Pericardium fibroblast (primary cell): Measurements from ENCODE around the gene DVL1. TPM values are rescaled to one million over a fixed set of nuclear protein-coding genes. Genes with fewer than 3 reads are reported as not detected.

ENCODE experiments used
- total RNA-seq: library from RNA; depleted of rRNA; stranded (reverse); fragments of >200 nt; gene quantifications from 2 replicates; pipeline ENCODE4 v1.2.3, GENCODE V29; 2015

The DVL1 gene
- 48.9 and 51.7 TPM in 2 replicates for total RNA-seq

DNA sequence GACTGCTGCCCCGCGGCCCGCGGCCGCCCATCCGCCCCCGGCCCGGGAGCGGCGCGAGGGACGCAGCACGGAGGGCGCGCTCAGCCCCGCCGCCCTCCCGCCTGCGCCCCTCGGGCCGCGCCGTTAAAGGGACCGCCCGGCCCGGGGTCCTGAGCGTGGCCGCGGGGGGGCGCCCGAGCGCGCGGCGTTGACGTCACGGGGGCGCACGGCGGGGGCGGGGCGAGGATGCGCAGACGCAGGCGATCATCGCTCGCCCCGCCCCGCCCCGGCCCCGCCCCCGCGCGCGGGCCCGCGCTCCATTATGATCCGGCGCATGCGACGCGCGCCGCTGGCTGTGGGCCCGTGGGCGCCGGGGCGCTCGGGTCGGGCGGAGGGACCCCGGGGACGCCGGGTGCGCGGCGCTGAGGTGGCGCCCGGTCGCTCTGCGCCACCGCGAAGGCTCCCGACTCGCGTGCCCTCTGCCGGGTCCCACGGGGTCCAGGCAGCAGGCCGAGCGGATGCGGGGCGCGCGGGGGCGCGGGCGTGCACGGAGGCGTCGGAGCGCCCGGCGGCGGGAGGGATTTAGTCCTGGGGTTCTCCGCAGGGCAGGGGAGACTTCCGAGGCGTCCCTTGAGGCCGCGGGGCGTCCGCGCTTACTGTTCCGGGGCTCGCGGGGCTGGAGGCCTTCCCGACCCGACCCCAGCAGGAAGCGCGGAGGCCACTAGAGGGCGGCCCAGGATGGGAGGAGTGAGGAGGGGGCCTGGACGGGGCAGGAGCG is at the start of gene DVL1:
DVL1 (minus strand) TSS at position 163 of the 757 bp plus-strand sequence. CDS start 353 bp downstream, outside the sequence.

DNA sequence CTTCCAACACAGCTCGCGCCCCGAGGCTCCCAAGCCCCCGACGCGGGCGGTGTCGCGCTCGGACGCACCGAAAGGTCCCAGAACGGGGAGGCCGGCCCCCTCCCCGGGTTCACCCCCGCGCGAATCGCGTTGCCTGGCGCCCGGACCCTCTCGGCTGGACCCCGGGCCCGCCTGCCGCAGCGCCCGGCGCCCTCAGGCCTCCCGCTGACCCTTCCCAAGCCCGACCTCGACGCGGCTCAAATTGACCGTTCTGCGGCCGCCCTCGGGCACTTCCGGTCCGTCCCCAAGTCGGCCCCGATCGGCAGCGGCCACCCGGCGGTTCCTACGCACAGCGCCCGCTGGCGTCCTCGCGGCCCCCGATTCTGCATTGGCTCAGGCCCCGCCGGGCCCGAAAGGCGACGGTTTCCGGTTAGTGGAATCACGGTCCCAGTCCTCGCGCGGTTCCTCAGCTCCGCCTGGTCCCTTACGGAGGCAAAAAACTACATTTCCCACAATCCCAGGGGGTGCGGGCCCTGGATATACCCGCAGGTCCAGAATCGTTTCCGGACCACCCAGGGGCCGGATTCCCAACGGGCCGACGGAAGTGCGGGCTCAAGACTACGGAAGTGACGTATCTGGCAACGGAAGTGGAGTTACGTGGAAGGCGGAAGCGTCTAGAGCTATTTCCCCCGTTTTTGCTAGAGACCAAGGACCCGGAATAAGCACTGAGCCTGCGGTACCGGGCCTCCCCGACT is 25.9 kb upstream of the DVL1 start, which contains the start of gene AURKAIP1:
AURKAIP1 (minus strand) TSS at position 279 of the 734 bp plus-strand sequence. CDS start 451 bp downstream, outside the sequence.

DNA sequence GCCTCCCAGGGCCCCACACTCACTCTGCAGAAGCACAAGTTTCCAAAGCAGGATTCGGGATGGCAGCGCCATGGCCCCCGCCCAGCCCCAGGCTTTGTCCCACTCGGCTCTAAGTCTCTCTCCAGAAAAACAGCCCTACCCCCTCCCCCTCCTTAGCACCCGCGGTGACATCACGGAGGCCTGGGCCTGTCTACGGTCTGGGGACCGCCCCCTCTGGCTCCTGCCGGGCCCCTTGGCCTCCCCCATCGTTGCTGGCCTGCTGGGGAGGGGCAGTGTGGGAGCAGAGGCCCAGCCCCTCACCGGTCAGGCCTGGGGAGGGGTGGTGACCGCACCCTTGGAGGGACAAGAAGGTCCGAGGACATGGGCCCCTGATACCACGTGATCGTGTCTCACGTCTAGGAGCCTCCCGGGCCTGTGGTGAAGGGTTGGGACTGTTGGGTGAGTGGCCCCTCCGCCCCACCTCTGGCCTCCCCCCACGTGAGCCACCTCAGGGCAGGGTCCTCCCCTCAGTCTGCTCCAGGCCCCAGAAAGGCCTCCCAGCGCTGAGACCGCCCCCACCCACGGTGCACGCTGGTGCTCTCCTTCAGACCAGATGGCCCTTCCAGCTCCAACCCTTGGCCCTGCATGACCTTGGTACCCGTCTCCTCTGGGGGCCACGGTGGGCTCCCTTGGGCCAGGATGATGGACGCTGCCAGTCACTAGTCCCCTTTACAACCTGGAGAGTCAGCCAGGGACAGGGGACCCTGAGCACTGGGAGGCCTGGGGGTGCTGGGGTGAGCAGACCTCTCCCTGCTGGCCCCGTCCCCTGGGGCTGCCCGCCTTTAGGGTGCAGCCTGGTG is 9.4 kb upstream of the DVL1 start, which contains the start of gene MXRA8:
MXRA8 (minus strand) TSS at position 123 of the 839 bp plus-strand sequence; CDS start at position 72, 51 bp downstream.

DNA sequence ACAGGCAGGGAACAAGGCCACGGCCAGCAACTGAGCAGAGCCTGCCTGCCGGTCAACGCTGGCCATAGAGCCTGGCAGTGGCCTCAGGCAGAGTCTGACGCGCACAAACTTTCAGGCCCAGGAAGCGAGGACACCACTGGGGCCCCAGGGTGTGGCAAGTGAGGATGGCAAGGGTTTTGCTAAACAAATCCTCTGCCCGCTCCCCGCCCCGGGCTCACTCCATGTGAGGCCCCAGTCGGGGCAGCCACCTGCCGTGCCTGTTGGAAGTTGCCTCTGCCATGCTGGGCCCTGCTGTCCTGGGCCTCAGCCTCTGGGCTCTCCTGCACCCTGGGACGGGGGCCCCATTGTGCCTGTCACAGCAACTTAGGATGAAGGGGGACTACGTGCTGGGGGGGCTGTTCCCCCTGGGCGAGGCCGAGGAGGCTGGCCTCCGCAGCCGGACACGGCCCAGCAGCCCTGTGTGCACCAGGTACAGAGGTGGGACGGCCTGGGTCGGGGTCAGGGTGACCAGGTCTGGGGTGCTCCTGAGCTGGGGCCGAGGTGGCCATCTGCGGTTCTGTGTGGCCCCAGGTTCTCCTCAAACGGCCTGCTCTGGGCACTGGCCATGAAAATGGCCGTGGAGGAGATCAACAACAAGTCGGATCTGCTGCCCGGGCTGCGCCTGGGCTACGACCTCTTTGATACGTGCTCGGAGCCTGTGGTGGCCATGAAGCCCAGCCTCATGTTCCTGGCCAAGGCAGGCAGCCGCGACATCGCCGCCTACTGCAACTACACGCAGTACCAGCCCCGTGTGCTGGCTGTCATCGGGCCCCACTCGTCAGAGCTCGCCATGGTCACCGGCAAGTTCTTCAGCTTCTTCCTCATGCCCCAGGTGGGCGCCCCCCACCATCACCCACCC is 17.9 kb downstream of the DVL1 start, which contains the start of gene TAS1R3:
TAS1R3 (plus strand) TSS at position 213 of the 898 bp plus-strand sequence; CDS start at position 279, 66 bp downstream.

DNA sequence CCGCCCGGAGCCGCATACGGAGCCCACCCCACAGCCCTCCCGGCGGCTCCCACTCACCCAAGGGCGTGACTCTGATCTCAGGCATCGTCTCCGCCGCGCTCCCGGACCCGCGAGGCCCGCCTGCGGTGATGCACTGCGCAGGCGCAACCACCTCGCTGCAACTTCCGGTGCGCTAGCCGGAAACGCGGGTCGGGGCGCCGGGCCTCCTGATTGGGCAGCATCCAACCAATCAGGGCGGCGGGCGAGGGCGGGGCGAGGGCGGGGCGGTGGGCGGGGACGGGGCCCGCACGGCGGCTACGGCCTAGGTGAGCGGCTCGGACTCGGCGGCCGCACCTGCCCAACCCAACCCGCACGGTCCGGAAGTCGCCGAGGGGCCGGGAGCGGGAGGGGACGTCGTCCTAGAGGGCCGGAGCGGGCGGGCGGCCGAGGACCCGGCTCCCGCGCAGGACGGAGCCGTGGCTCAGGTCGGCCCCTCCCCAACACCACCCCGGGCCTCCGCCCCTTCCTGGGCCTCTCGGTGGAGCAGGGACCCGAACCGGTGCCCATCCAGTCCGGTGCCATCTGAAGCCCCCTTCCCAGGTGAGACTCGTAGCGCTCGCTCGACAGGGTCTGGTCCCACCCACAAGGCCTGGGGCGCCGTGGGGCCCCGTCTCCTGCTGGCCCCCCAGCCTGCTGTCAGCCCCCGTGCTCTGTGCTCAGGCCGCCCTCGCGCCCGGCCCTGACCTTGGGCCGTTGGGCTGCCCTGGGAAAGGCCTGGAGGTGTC is 24.5 kb downstream of the DVL1 start, which contains the start of the genes CPTP and INTS11:
CPTP (plus strand) TSS at position 279 of the 764 bp plus-strand sequence. CDS start 2,109 bp downstream, outside the sequence.
INTS11 (minus strand) TSS at position 137 of the 764 bp plus-strand sequence; CDS start at position 85, 52 bp downstream.

DNA sequence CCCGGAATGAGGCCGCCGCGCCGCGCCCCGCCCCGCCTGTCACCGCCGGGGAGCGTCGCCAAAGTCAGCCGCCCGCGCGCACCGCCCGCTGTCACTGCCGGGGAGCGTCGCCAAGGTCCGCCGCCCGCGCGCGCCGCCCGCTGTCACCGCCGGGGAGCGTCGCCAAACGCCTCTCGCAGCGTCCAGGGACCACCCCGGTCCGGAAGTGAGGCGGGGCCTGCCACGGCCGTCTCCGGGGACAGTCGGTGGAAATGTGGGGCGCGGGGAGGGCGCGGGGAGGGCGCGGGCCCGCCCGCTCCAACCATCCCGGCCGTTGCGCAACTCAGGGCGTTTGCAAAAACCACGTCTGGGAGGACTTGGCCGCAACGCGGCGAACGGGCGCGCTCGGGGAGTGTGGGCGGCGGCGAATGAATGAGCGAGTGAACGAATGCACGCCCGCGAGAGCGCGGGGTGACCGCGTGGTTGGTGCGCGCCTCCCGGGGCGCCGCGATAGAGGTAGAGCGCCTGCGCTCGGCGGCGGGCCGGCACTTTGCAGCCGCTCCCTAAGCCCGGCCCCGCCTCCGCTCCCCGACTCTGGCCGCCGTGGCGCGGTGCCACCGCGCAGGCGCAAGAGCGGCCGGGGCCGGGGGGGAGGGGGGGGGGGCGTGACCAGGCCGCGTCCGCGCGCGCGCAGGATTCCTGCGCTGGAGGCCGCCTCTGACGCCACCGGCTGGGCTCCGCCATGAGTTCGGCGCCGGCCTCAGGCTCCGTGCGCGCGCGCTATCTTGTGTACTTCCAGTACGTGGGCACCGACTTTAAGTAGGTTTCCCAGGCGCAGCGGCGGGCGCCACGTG is 41.1 kb downstream of the DVL1 start, which contains the start of the genes ACAP3 and PUSL1:
ACAP3 (minus strand) TSS at position 8 of the 833 bp plus-strand sequence. CDS start 115 bp downstream, outside the sequence.
PUSL1 (plus strand) TSS at position 675 of the 833 bp plus-strand sequence; CDS start at position 722, 47 bp downstream.

Other genes starting within 250 kb of the DVL1 start
- gene C1orf159, start 233.3 kb downstream of the DVL1 start, total RNA-seq = 6.9 and 13.7 TPM in 2 replicates
- not detected in 2 replicates for gene TTLL10, start 175.5 kb downstream of the DVL1 start, total RNA-seq
- not detected in 2 replicates for gene TNFRSF18, start 142.8 kb downstream of the DVL1 start, total RNA-seq
- not detected in 2 replicates for gene TNFRSF4, start 135.3 kb downstream of the DVL1 start, total RNA-seq
- 162 and 228 TPM in 2 replicates for gene SDF4, start 117.4 kb downstream of the DVL1 start, total RNA-seq
- gene B3GALT6, start 117.2 kb downstream of the DVL1 start, total RNA-seq = 34.2 and 34.5 TPM in 2 replicates
- 0.26 and 3.9 TPM in 2 replicates for gene C1QTNF12, start 102.7 kb downstream of the DVL1 start, total RNA-seq
- 25.6 and 36.6 TPM in 2 replicates for gene UBE2J2, start 75.6 kb downstream of the DVL1 start, total RNA-seq
- 0.82 and 5.0 TPM in 2 replicates for gene SCNN1D, start 69.0 kb downstream of the DVL1 start, total RNA-seq
- gene ACAP3, start 41.5 kb downstream of the DVL1 start, total RNA-seq = 28.4 and 41.5 TPM in 2 replicates
- gene PUSL1, start 40.8 kb downstream of the DVL1 start, total RNA-seq = 36.8 and 39.9 TPM in 2 replicates
- 66.6 and 67.9 TPM in 2 replicates for gene INTS11, start 24.8 kb downstream of the DVL1 start, total RNA-seq
- gene CPTP, start 24.6 kb downstream of the DVL1 start, total RNA-seq = 28.4 and 40.4 TPM in 2 replicates
- gene TAS1R3, start 18.1 kb downstream of the DVL1 start, total RNA-seq = 0.35 TPM in 1 of 2 replicates, not detected in the other
- gene MXRA8, start 9.1 kb upstream of the DVL1 start, total RNA-seq = 368 and 672 TPM in 2 replicates
- 101 and 136 TPM in 2 replicates for gene AURKAIP1, start 25.8 kb upstream of the DVL1 start, total RNA-seq
- 92.3 and 98.2 TPM in 2 replicates for gene CCNL2, start 49.9 kb upstream of the DVL1 start, total RNA-seq
- 102 and 107 TPM in 2 replicates for gene MRPL20, start 57.9 kb upstream of the DVL1 start, total RNA-seq
- gene ANKRD65, start 71.9 kb upstream of the DVL1 start, total RNA-seq = 0.35 and 2.9 TPM in 2 replicates
- gene VWA1, start 86.3 kb upstream of the DVL1 start, total RNA-seq = 12.3 and 18.0 TPM in 2 replicates
- gene ATAD3C, start 100.3 kb upstream of the DVL1 start, total RNA-seq = under 0.01 TPM in 1 of 2 replicates, not detected in the other
- 8.0 and 27.4 TPM in 2 replicates for gene ATAD3B, start 122.3 kb upstream of the DVL1 start, total RNA-seq
- 23.4 and 27.7 TPM in 2 replicates for gene ATAD3A, start 162.7 kb upstream of the DVL1 start, total RNA-seq
- gene TMEM240, start 191.2 kb upstream of the DVL1 start, total RNA-seq = 4.1 and 6.1 TPM in 2 replicates
- 134 and 149 TPM in 2 replicates for gene SSU72, start 225.4 kb upstream of the DVL1 start, total RNA-seq